ENCODE data around the gene RAI14.
A peak's percentile ranks its signal among the peaks of the same experiment; 100 is the strongest.

The RAI14 gene

DNA sequence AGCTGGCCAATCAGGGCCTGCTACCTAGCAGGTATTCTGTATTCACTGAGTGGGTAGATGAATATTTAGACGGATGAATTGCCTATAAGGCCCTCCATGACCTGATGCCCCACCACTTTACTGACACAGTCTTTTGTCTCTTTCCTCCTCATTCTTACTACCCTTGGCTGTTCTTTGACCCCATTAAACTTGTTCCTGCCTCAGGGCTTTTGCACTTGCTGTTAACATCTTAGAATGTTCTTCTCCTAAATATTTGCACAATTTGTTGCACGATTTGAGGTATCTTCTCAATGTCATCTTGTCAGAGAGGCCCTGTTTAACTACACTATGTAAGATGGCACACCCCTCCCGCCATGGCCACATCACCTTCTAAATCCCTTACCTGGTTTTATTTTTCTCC is 179.5 kb downstream of the RAI14 start:
- no peak for TF ChIP-seq CTCF (IDR thresholded peaks at IDR 0.05; ENCODE audit: insufficient read depth, low read depth, low read length, missing control alignments)
- no peak for DNase-seq (ENCODE audit: low read depth)
- H3K4me3 ChIP-seq (ENCODE audit: low read length), result no peak overlapping the region

- TF ChIP-seq CTCF (IDR thresholded peaks at IDR 0.05; ENCODE audit: insufficient read depth, low read depth, low read length, missing control alignments), result no peak
- peak; percentile 87 for DNase-seq (ENCODE audit: low read depth)
- peak within 1 kb of the TSS; percentile 75 for H3K4me3 ChIP-seq (ENCODE audit: low read length)
These were observed 182.9 kb downstream of the RAI14 start, which contains the start of gene TTC23L for GRCh38 chr5:34838785-34839714. TTC23L (plus strand) TSS chr5:34839164; CDS start chr5:34840672, 1,508 bp downstream.

DNA sequence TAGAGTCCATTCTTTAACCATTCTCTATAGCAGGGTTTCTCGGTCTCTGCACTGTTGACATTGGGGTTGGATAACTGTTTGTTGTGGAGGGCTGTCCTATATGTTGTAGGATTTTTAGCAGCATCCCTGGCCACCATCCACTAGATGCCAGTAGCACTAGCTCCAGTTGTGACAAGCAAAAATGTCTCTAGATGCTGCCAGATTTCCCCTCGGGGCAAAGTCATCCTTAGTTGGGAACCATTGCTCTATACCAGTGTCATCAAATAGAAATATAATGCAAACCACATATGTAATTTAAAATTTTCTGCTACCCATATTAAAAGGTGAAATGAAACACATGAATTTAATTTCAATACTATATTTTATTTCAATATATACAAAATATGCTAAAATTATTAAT is 185.7 kb downstream of the RAI14 start:
- no peak for DNase-seq (ENCODE audit: low read depth)
- no peak overlapping the region for H3K4me3 ChIP-seq (ENCODE audit: low read length)
- no peak for TF ChIP-seq CTCF (IDR thresholded peaks at IDR 0.05; ENCODE audit: insufficient read depth, low read depth, low read length, missing control alignments)

DNA sequence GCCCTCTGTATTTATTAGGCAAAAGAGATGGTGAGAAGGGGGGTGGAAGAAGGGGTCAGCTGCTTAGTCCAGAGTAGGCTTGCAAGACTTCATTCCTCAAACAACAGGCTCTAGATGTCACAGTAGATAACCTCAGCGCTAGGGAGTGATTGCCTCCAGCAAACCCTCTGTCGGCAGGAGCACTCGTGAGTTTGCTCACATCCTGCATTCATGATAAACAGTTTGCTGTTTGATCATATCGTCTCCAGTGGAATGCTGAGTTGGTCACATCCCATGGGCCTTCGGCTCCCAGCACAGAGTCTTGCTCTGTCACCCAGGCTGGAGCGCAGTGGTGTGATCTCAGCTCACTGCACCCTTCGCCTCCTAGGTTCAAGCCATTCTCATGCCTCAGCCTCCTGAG is 186.4 kb downstream of the RAI14 start:
- DNase-seq (ENCODE audit: low read depth), result no peak
- TF ChIP-seq CTCF (IDR thresholded peaks at IDR 0.05; ENCODE audit: insufficient read depth, low read depth, low read length, missing control alignments), result no peak
- H3K4me3 ChIP-seq (ENCODE audit: low read length), result no peak overlapping the region

DNA sequence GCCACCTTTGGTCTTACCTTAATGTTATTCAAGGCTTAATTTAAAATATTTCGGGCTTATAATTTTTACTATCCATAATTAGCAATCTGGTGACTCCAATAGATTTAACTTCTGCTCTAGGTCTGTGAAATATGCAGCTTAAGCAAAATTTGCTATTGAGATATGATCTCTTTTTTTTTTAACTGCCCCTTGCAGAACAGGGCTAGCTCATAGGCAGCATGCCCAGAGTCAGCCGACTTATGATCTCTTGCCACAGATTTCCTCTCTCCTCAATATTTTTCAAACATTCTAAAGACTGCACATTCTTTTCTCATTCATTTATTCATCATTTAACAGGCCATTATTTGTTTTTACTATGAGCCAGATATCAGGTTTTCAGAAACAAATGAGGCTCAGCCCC is 187.4 kb downstream of the RAI14 start:
- no peak for TF ChIP-seq CTCF (IDR thresholded peaks at IDR 0.05; ENCODE audit: insufficient read depth, low read depth, low read length, missing control alignments)
- H3K4me3 ChIP-seq (ENCODE audit: low read length), result no peak overlapping the region
- DNase-seq (ENCODE audit: low read depth), result no peak

GRCh38 chr5:34844106-34844505 is 188.0 kb downstream of the RAI14 start:
- no peak for DNase-seq (ENCODE audit: low read depth)
- TF ChIP-seq CTCF (IDR thresholded peaks at IDR 0.05; ENCODE audit: insufficient read depth, low read depth, low read length, missing control alignments), result no peak
- no peak overlapping the region for H3K4me3 ChIP-seq (ENCODE audit: low read length)

DNA sequence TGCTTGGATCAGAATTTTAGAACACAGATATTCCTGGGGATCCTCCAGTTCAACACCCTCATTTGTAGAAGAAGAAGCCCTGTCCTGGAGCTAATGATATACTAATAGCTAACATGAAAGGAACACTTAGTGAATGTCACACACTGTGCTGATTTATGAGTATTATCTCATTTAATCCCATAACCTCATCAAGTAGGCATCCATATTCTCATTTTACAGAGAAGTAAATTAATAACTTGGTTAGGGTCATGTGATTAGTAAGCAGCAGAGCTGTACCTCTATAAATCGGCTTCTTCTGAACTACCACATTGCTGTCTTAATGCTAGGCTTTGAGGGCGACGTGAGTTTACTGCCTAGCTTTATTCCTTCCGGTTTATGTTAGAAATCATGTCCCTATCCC is 188.9 kb downstream of the RAI14 start:
- TF ChIP-seq CTCF (IDR thresholded peaks at IDR 0.05; ENCODE audit: insufficient read depth, low read depth, low read length, missing control alignments), result no peak
- DNase-seq (ENCODE audit: low read depth), result no peak
- no peak overlapping the region for H3K4me3 ChIP-seq (ENCODE audit: low read length)

Measured in epithelial cell of esophagus (primary cell).